GM21360 (cell line): Measurements from ENCODE around the gene PLEKHA7.

Experiments
- ATAC-seq: cut with Tn5 transposase; IDR thresholded peaks from one replicate; pipeline ENCODE4 v1.9.1; 2021; ENCODE audit warnings: mild to moderate bottlenecking, moderate library complexity; ENCODE audit not compliant: unreplicated experiment

Gene PLEKHA7

GRCh38 chr11:16749092-16749491 lies 265.1 kb downstream of the PLEKHA7 start:
- ATAC-seq, result no peak

DNA sequence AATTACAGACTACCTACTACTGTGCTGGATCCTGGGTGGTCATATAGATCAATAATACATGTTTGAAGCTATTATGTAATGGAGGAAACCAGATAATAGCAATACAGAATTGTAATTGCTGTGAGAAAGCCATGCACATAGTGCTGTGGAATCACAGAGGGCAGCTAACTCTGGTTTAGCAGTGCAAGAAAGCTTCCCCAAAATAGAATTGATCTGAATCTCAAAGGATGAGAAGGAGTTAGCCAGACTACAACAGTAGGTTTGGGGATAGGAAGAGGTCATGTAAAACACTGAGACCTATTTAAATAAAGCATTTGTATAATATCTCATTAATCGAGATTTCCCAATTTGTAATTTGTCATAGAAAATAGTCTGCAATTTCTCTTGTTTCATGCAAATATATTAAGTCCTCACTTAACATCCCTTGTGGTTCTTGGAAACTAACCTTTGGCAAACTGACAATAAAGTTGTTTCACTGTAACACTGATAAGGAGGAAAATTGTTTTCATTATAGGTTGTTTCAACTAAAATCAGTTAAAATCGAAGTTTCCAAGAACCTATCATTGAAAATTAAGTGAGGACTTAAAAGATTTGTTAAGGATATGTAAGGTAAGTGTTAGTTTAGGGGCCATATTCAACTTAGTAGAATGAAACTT lies 268.1 kb downstream of the PLEKHA7 start:
- ATAC-seq, result no peak

DNA sequence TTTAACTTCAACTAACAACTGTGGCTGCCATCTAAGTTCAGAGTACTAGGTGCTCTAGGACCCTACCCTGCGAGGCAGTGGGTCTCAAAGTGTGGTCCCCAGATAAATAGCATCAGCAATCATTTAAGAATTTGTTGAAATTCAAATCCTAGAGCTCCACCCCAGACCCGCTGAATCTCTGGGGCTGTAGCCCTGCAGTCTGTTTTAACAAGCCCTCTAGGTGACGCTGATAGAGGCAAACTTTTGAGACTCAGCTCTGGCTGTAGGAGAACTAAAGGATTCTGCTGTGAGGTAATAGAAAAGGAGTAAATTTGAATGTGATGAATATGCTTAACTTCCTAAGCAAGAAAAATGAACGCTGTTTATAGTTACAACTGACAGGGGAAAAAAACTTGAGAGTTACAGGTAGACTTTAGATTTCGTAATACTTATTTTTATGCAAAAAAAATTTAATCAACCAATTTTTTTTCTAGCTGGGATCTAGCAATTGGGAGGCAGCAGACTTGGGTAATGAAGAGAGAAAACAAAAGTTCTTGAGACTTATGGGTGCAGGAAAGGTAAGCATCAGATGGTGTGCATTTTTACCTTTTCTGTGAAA lies 270.0 kb downstream of the PLEKHA7 start:
- no peak for ATAC-seq

DNA sequence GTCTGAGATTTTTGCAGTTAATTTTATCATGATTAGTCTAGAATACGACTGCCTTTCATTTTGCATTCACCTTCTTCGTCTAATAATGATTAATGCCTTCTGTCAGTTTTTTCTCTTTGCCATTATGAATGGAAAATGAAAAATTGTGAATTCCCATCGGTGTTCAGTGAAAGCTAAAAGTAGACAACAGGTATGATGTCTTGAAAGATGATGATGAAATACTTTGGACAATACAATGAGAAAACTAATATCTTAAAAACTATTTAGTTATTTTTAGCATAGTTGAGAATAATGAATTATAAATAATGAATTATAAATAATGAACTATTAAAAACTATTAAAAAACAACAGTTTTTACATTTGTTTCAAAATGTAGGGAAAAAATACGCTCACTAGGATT lies 270.7 kb downstream of the PLEKHA7 start:
- ATAC-seq, result no peak

- ATAC-seq, result no peak
Observed at GRCh38 chr11:16741473-16741872, 272.7 kb downstream of the PLEKHA7 start.

GRCh38 chr11:16738947-16739815 lies 275.0 kb downstream of the PLEKHA7 start:
- ATAC-seq, result no peak

GRCh38 chr11:16738193-16738946 lies 275.8 kb downstream of the PLEKHA7 start, which contains the start of gene C11orf58:
C11orf58 (plus strand) TSS chr11:16738647; CDS start chr11:16738779, 132 bp downstream.
- ATAC-seq, result peak; percentile 98

GRCh38 chr11:16737818-16738192 lies 276.4 kb downstream of the PLEKHA7 start:
- peak; percentile 13 for ATAC-seq
